ENCODE data around the gene HCN3. TPM values are rescaled to one million over a fixed set of nuclear protein-coding genes. Genes with fewer than 3 reads are reported as not detected.
A peak's percentile ranks its signal among the peaks of the same experiment; 100 is the strongest.

Gene HCN3
- total and polyA plus RNA-seq, 2 of the 8 experiments (the other 6 are each of a cell fraction or from before 2014, with no cell fraction given) = 6.4 to 7.3 TPM

DNA sequence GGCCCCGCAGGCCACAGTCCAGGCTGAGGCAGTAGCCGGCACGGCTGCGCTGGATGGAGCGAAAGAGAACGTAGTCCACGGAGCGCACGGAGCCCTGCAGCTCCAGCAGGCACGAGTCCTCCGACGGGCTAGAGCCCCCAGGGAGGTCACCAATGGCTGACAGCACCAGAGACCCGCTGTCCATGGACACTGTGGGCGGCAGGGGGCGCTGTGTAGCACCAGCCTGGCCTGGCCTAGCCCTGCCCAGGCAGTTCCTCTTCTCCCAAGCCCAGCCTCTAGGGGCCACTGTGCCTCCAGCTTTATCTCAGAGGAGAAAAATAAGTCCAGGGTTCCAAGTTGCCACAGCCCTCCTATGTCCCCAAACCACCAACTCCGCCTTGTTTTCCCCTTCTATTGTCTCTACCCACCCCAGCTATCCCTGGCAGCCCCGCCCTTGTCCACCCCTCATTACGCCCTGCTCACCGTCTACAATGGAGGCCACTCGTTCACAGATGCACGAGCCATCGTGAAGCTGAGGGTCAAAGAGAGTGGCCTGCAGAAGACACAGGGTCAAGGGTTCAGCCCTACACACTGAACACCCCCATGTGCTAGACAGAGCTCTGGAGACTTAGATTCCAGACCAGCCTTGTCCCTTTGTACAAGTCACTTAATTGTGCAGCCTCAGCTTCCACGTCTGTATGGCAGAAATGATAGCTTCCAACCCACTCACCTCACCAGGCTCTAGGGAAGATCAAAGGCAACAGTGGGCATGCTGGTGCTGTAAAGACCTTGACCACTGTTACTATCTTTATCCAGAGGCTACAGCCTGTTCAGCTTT, 26.4 kb upstream of the HCN3 start (continued):
- TF ChIP-seq TCF12 (IDR thresholded peaks at IDR 0.05; ENCODE audit: low read depth, low read length) (no peak), SAP30 (IDR thresholded peaks at IDR 0.05; ENCODE audit: insufficient read depth, insufficient replicate concordance, low read length) (peak; percentile 41), EGR1 (IDR thresholded peaks at IDR 0.05; ENCODE audit: borderline replicate concordance, low read depth, low read length) (no peak), SIRT6 (IDR thresholded peaks at IDR 0.05; ENCODE audit: low read length) (no peak), RXRA (IDR thresholded peaks at IDR 0.05; ENCODE audit: insufficient read depth, low read depth, low read length) (no peak), CHD2 (IDR thresholded peaks at IDR 0.05; ENCODE audit: low read length) (no peak), TEAD4 (IDR thresholded peaks at IDR 0.05; ENCODE audit: low read depth, low read length) (no peak), JUN (IDR thresholded peaks at IDR 0.05; ENCODE audit: low read depth, low read length) (no peak), TAF1 (IDR thresholded peaks at IDR 0.05; ENCODE audit: low read depth, low read length) (0 out of 2 replicates have a peak, but pooled peaks have one; percentile 12), EZH2 (IDR thresholded peaks at IDR 0.05; ENCODE audit: low read depth, low read length, severe bottlenecking) (no peak)
- TF ChIP-seq, protein P1, sequence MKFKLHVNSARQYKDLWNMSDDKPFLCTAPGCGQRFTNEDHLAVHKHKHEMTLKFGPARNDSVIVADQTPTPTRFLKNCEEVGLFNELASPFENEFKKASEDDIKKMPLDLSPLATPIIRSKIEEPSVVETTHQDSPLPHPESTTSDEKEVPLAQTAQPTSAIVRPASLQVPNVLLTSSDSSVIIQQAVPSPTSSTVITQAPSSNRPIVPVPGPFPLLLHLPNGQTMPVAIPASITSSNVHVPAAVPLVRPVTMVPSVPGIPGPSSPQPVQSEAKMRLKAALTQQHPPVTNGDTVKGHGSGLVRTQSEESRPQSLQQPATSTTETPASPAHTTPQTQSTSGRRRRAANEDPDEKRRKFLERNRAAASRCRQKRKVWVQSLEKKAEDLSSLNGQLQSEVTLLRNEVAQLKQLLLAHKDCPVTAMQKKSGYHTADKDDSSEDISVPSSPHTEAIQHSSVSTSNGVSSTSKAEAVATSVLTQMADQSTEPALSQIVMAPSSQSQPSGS (IDR thresholded peaks at IDR 0.05; ENCODE audit: low read length) = peak; percentile 62; the same call in 1 of the 2 replicates

Data from H1 (cell line).